ENCODE results near the gene CCDC177. TPM values are rescaled to one million over a fixed set of nuclear protein-coding genes. Genes with fewer than 3 reads are reported as not detected.

The CCDC177 gene
- total and polyA plus RNA-seq, 2 of the 8 experiments (the other 6 are each of a cell fraction or from before 2014, with no cell fraction given), result 0.62 to 2.8 TPM

DNA sequence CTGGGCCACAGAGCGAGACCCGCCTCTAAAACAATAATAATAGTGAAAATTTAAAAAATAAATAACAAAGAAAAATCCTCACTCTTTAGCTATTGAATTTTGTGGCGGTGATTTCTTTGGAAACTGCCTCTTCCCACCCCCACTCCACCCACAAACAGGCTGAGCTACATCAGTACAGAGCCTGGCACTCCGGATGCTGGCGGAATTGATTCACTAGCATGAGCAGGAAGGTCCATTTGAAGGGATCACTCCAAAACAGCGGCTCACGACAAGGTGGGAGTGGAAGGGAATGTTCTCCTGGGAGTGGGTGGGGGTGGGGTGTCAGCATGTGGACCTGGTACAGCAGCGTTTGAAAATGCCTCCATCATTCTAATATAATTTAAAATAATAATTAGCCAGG, 26.1 kb downstream of the CCDC177 start:
- no peak overlapping the region for H3K23ac ChIP-seq (ENCODE audit: insufficient read length)
- H4K20me1 ChIP-seq (replicated peaks in 1 of 2; ENCODE audit: control insufficient read depth in 1 of 2, insufficient read depth in 2 of 2, low read length in 2 of 2), result no peaks in the 10 kb centered on the region
- DNase-seq (ENCODE audit: low read depth in 1 of 2, low spot score in 2 of 2) (no peak), FAIRE-seq (no peak)
- H3K79me2 ChIP-seq (ENCODE audit: control insufficient read depth in 1 of 2, insufficient read depth in 2 of 2, low read length in 2 of 2), result no peaks in the 10 kb centered on the region
- H3K4me3 ChIP-seq (ENCODE audit: extremely low read depth in 1 of 4, insufficient read depth in 2 of 4, low read depth in 3 of 4, low read length in 4 of 4), result no peak overlapping the region
- POLR2A ChIA-PET (ENCODE audit: partially characterized antibody), result interaction anchor here (0.7 to 3.1 kb wide), 6 partner anchors 8 to 220 kb away, joined by 3 to 12 read pairs (median 5); partner anchors contain the start of gene CCDC177
- H3K23me2 ChIP-seq (ENCODE audit: low read depth, low read length), result peaks cover 6% of the 10 kb centered on the region; the same call in 1 of the 2 replicates
- H3K4me2 ChIP-seq (ENCODE audit: insufficient read depth in 1 of 2, low read depth in 2 of 2, low read length in 2 of 2), result no peak overlapping the region; a peak in 1 of 4 replicates
- H2BK20ac ChIP-seq (ENCODE audit: low read length), result no peak overlapping the region
- peaks cover 0 to 14% (median 4%) of the 10 kb centered on the region in 4 experiments; a peak in 5 of 7 replicates for H3K4me1 ChIP-seq (replicated peaks in 1 of 4; ENCODE audit: control insufficient read depth in 3 of 4, insufficient read depth in 4 of 4, low read length in 3 of 4)
- H3K27ac ChIP-seq (ENCODE audit: low read depth, low read length), result no peak overlapping the region
- 94% methylated on average over 8 of the region's 8 CpGs; no CpG with 5 or more reads in 1 of the 2 experiments for WGBS, 2 experiments (ENCODE audit: extremely low coverage in 1 of 2, insufficient coverage in 1 of 2, insufficient read length in 1 of 2, insufficient replicate concordance in 2 of 2, low coverage in 1 of 2, low lambda C conversion rate in 2 of 2, missing lambda C conversion rate in 1 of 2)
- H2BK120ac ChIP-seq (replicated peaks; ENCODE audit: low read depth, low read length), result no peak overlapping the region
- no peak overlapping the region for H3K18ac ChIP-seq (ENCODE audit: extremely low read depth, low read length)
- H3K27me3 ChIP-seq (replicated peaks in 1 of 4; ENCODE audit: control insufficient read depth in 3 of 4, extremely low read depth in 1 of 4, insufficient read depth in 3 of 4, low read length in 3 of 4), result no peaks in the 10 kb centered on the region; a peak in 3 of 7 replicates
- no peaks in the 10 kb centered on the region for H3K79me1 ChIP-seq (ENCODE audit: low read depth, low read length)
- no peak overlapping the region for H2BK15ac ChIP-seq (ENCODE audit: low read length)
- no peak overlapping the region for H2BK12ac ChIP-seq (ENCODE audit: low read depth, low read length)
- no peak overlapping the region for H3K14ac ChIP-seq (ENCODE audit: insufficient read length)
- no peaks in the 10 kb centered on the region for H3K9me3 ChIP-seq (ENCODE audit: insufficient read depth in 2 of 2, low read depth in 1 of 2, low read length in 1 of 2)
- H4K8ac ChIP-seq (ENCODE audit: extremely low read depth, insufficient read depth, low read length), result no peak overlapping the region
- no peak overlapping the region for H4K5ac ChIP-seq (ENCODE audit: insufficient read length, low read depth, low read length)
- no peaks in the 10 kb centered on the region for H3K36me3 ChIP-seq (ENCODE audit: control insufficient read depth in 2 of 4, insufficient read depth in 4 of 4, low read length in 3 of 4)
- no peak overlapping the region for H2AFZ ChIP-seq (ENCODE audit: low read length)
- H2AK5ac ChIP-seq (ENCODE audit: low read depth, low read length), result no peak overlapping the region
- H4K91ac ChIP-seq (replicated peaks; ENCODE audit: insufficient read length, low read length), result no peak overlapping the region
- CTCF ChIA-PET (ENCODE audit: partially characterized antibody), result interaction anchor here (0.7 to 6.3 kb wide), 30 partner anchors 8 to 480 kb away, joined by 3 to 96 read pairs (median 4); partner anchors contain the start of gene CCDC177
- no peak overlapping the region for H2BK5ac ChIP-seq (ENCODE audit: low read depth, low read length)
- H3K9ac ChIP-seq (replicated peaks in 1 of 4; ENCODE audit: extremely low read depth in 1 of 4, low read depth in 3 of 4, low read length in 3 of 4), result no peak overlapping the region
- H3K56ac ChIP-seq (replicated peaks; ENCODE audit: insufficient read length, low read depth, low read length), result no peak overlapping the region
- H3K4ac ChIP-seq (replicated peaks; ENCODE audit: insufficient read length, low read depth, low read length), result no peak overlapping the region
- TF ChIP-seq EZH2 (IDR thresholded peaks at IDR 0.05; ENCODE audit: low read depth, low read length, severe bottlenecking) (no peak), NANOG (IDR thresholded peaks at IDR 0.05; ENCODE audit: insufficient read depth, low read depth, low read length, poor library complexity, severe bottlenecking) (no peak), EGR1 (IDR thresholded peaks at IDR 0.05; ENCODE audit: borderline replicate concordance, low read depth, low read length) (no peak), MAFK (IDR thresholded peaks at IDR 0.05; ENCODE audit: low read depth, low read length) (no peak), KDM1A (IDR thresholded peaks at IDR 0.05; ENCODE audit: borderline replicate concordance, low read length) (no peak), SP4 (IDR thresholded peaks at IDR 0.05; ENCODE audit: low read length) (no peak), PHF8 (conservative IDR thresholded peaks at IDR 0.05; ENCODE audit: low read depth, low read length) (no peak), POU5F1 (IDR thresholded peaks at IDR 0.05; ENCODE audit: low read depth, low read length) (no peak), HDAC6 (IDR thresholded peaks at IDR 0.05; ENCODE audit: low read depth, low read length) (no peak), SAP30 (IDR thresholded peaks at IDR 0.05; ENCODE audit: insufficient read depth, insufficient replicate concordance, low read length) (no peak)
- TF ChIP-seq, protein P1, sequence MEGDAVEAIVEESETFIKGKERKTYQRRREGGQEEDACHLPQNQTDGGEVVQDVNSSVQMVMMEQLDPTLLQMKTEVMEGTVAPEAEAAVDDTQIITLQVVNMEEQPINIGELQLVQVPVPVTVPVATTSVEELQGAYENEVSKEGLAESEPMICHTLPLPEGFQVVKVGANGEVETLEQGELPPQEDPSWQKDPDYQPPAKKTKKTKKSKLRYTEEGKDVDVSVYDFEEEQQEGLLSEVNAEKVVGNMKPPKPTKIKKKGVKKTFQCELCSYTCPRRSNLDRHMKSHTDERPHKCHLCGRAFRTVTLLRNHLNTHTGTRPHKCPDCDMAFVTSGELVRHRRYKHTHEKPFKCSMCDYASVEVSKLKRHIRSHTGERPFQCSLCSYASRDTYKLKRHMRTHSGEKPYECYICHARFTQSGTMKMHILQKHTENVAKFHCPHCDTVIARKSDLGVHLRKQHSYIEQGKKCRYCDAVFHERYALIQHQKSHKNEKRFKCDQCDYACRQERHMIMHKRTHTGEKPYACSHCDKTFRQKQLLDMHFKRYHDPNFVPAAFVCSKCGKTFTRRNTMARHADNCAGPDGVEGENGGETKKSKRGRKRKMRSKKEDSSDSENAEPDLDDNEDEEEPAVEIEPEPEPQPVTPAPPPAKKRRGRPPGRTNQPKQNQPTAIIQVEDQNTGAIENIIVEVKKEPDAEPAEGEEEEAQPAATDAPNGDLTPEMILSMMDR (IDR thresholded peaks at IDR 0.05; ENCODE audit: control extremely low read depth in 1 of 3, insufficient read depth in 1 of 3, low read depth in 1 of 3, low read length in 3 of 3), result no peak
